ENCODE results near the gene LRRD1.

Gene LRRD1

GRCh38 chr7:92121681-92122080 lies 57.3 kb downstream of the LRRD1 start:
- Histone ChIP-seq H3K4me2 (ENCODE audit: low read length) (no peak overlapping the region), H3K36me3 (ENCODE audit: control insufficient read depth, insufficient read depth, low read length) (peaks cover 3% of the 10 kb centered on the region), H3K4me3 (ENCODE audit: low read depth, low read length) (no peak overlapping the region), H3K9ac (no peak overlapping the region), H3K27ac (no peak overlapping the region), H3K4me1 (no peaks in the 10 kb centered on the region), H2AFZ (no peak overlapping the region), H3K27me3 (ENCODE audit: control insufficient read depth, insufficient read depth, low read length) (no peaks in the 10 kb centered on the region), H3K9me3 (ENCODE audit: control insufficient read depth, low read length) (no peaks in the 10 kb centered on the region), H3K79me2 (peaks cover 4% of the 10 kb centered on the region)
- no peak for TF ChIP-seq CTCF (IDR thresholded peaks at IDR 0.05)

GRCh38 chr7:92119213-92119759 lies 59.7 kb downstream of the LRRD1 start:
- no peak overlapping the region for H3K4me2 ChIP-seq (ENCODE audit: low read length)
- H3K9ac ChIP-seq: no peak overlapping the region
- no peak for TF ChIP-seq CTCF (IDR thresholded peaks at IDR 0.05)
- no peak overlapping the region for H2AFZ ChIP-seq
- no peak overlapping the region for H3K27ac ChIP-seq
- H3K4me1 ChIP-seq: no peaks in the 10 kb centered on the region
- H3K36me3 ChIP-seq (ENCODE audit: control insufficient read depth, insufficient read depth, low read length): peaks cover 3% of the 10 kb centered on the region
- no peaks in the 10 kb centered on the region for H3K27me3 ChIP-seq (ENCODE audit: control insufficient read depth, insufficient read depth, low read length)
- H3K79me2 ChIP-seq: peaks cover 4% of the 10 kb centered on the region
- H3K9me3 ChIP-seq (ENCODE audit: control insufficient read depth, low read length): no peaks in the 10 kb centered on the region
- no peak overlapping the region for H3K4me3 ChIP-seq (ENCODE audit: low read depth, low read length)

GRCh38 chr7:92116949-92117348 lies 62.0 kb downstream of the LRRD1 start:
- H3K9ac ChIP-seq: no peak overlapping the region
- peaks cover 4% of the 10 kb centered on the region for H3K79me2 ChIP-seq
- H3K27me3 ChIP-seq (ENCODE audit: control insufficient read depth, insufficient read depth, low read length): no peaks in the 10 kb centered on the region
- H3K9me3 ChIP-seq (ENCODE audit: control insufficient read depth, low read length): no peaks in the 10 kb centered on the region
- no peak overlapping the region for H3K4me3 ChIP-seq (ENCODE audit: low read depth, low read length)
- H2AFZ ChIP-seq: no peak overlapping the region
- peaks cover 3% of the 10 kb centered on the region for H3K36me3 ChIP-seq (ENCODE audit: control insufficient read depth, insufficient read depth, low read length)
- H3K4me1 ChIP-seq: no peaks in the 10 kb centered on the region
- no peak overlapping the region for H3K4me2 ChIP-seq (ENCODE audit: low read length)
- no peak overlapping the region for H3K27ac ChIP-seq
- TF ChIP-seq CTCF (IDR thresholded peaks at IDR 0.05): no peak

- no peaks in the 10 kb centered on the region for H3K9me3 ChIP-seq (ENCODE audit: control insufficient read depth, low read length)
- H3K9ac ChIP-seq: no peak overlapping the region
- H3K27me3 ChIP-seq (ENCODE audit: control insufficient read depth, insufficient read depth, low read length): no peaks in the 10 kb centered on the region
- H3K79me2 ChIP-seq: no peaks in the 10 kb centered on the region
- peaks cover 3% of the 10 kb centered on the region for H3K36me3 ChIP-seq (ENCODE audit: control insufficient read depth, insufficient read depth, low read length)
- no peak overlapping the region for H3K4me2 ChIP-seq (ENCODE audit: low read length)
- H3K27ac ChIP-seq: no peak overlapping the region
- no peak for TF ChIP-seq CTCF (IDR thresholded peaks at IDR 0.05)
- no peak overlapping the region for H2AFZ ChIP-seq
- no peak overlapping the region for H3K4me3 ChIP-seq (ENCODE audit: low read depth, low read length)
- H3K4me1 ChIP-seq: no peaks in the 10 kb centered on the region
Observed at GRCh38 chr7:92115821-92116220, 63.1 kb downstream of the LRRD1 start.

GRCh38 chr7:92110857-92111256 lies 68.1 kb downstream of the LRRD1 start:
- no peaks in the 10 kb centered on the region for H3K36me3 ChIP-seq (ENCODE audit: control insufficient read depth, insufficient read depth, low read length)
- no peak overlapping the region for H3K4me3 ChIP-seq (ENCODE audit: low read depth, low read length)
- H3K9ac ChIP-seq: no peak overlapping the region
- no peaks in the 10 kb centered on the region for H3K9me3 ChIP-seq (ENCODE audit: control insufficient read depth, low read length)
- TF ChIP-seq CTCF (IDR thresholded peaks at IDR 0.05): no peak
- no peak overlapping the region for H2AFZ ChIP-seq
- no peak overlapping the region for H3K4me2 ChIP-seq (ENCODE audit: low read length)
- no peak overlapping the region for H3K27ac ChIP-seq
- H3K27me3 ChIP-seq (ENCODE audit: control insufficient read depth, insufficient read depth, low read length): no peaks in the 10 kb centered on the region
- H3K4me1 ChIP-seq: no peaks in the 10 kb centered on the region
- H3K79me2 ChIP-seq: no peaks in the 10 kb centered on the region

All from parathyroid adenoma (tissue), 2 donors.